Stomach (tissue), 4 donors: ENCODE results near the gene RANBP6.

Source experiments
- CTCF ChIP-seq, 7 experiments: fragments of 450-650 bp in 4 of 7; fragments of 200-600 bp in 3 of 7; sonication (generic) in 3 of 7; IDR thresholded peaks; one replicate each; pipeline ENCODE4 v1.5.1; 2016 to 2019; ENCODE audit warnings: antibody characterized with exemption in 7 of 7, control low read depth in 2 of 7, mild to moderate bottlenecking in 1 of 7
- EP300 ChIP-seq: sonication (generic); formaldehyde crosslinking; IDR thresholded peaks from one replicate; pipeline ENCODE4 v1.6.1; 2017; ENCODE audit warnings: antibody characterized with exemption
- POLR2A ChIP-seq, 4 donors: fragments of 450-650 bp; IDR thresholded peaks; one replicate each; pipeline ENCODE4 v1.6.1; 2016; ENCODE audit warnings: antibody characterized with exemption in 4 of 4, control low read depth in 2 of 4, mild to moderate bottlenecking in 1 of 4, moderate library complexity in 1 of 4
- POLR2AphosphoS5 ChIP-seq, 3 donors: sonication (generic); formaldehyde crosslinking; IDR thresholded peaks; one replicate each; pipeline ENCODE4 v1.6.1; 2016; ENCODE audit warnings: antibody characterized with exemption in 3 of 3

- TF ChIP-seq CTCF (IDR thresholded peaks at IDR 0.05) = no peak
- TF ChIP-seq POLR2A (IDR thresholded peaks at IDR 0.05) = no peak
- no peak for TF ChIP-seq POLR2AphosphoS5 (IDR thresholded peaks at IDR 0.05)
- no peak for TF ChIP-seq EP300
Observed at GRCh38 chr9:5971740-5972139, 43.7 kb downstream of the RANBP6 start.
